Activated naive CD4-positive, alpha-beta T cell treated with anti-CD3 and anti-CD28 coated beads, Interleukin-2, amount 10 ng/mL, durations not matched to agents 7 days and 5 days (primary cell): ENCODE measurements around the gene GPR75.
"Not testable (repeated sequence)": the region's sequence is repeated elsewhere in the genome, so short reads cannot be mapped to it uniquely, and the experiment has no call there.

ENCODE experiments used
- CTCF ChIA-PET: fragments of 350-600 bp; sonication (Branson Sonifier 250); formaldehyde crosslinking; loops from one replicate; lab custom pipeline; 2021; ENCODE audit warnings: antibody characterized with exemption; lab: Charles Lee
- DNase-seq: peaks from one replicate; pipeline ENCODE4 v3.0.0-alpha.2; 2020
- H3K27ac Mint-ChIP-seq: one replicate; pipeline ENCODE4 v1.8.0; 2021; ENCODE audit warnings: mild to moderate bottlenecking, moderate library complexity, mixed read lengths
- H3K27me3 Mint-ChIP-seq: one replicate; pipeline ENCODE4 v1.8.0; 2021; ENCODE audit warnings: mild to moderate bottlenecking, mixed read lengths
- H3K36me3 Mint-ChIP-seq: one replicate; pipeline ENCODE4 v1.8.0; 2021; ENCODE audit warnings: mixed read lengths
- H3K4me1 Mint-ChIP-seq: one replicate; pipeline ENCODE4 v1.8.0; 2021; ENCODE audit warnings: mixed read lengths
- H3K4me3 Mint-ChIP-seq: one replicate; pipeline ENCODE4 v1.8.0; 2021; ENCODE audit warnings: mild to moderate bottlenecking, moderate library complexity, mixed read lengths
- H3K9me3 Mint-ChIP-seq: one replicate; pipeline ENCODE4 v1.8.0; 2021; ENCODE audit warnings: mixed read lengths

Gene GPR75

GRCh38 chr2:53867773-53868172, 8.0 kb upstream of the GPR75 start:
- no peaks in the 10 kb centered on the region for H3K4me1 Mint-ChIP-seq

GRCh38 chr2:53867169-53867568, 7.4 kb upstream of the GPR75 start:
- DNase-seq, result no peak
- no peaks in the 10 kb centered on the region for H3K4me1 Mint-ChIP-seq
- no peak overlapping the region for H3K4me3 Mint-ChIP-seq
- H3K27me3 Mint-ChIP-seq, result no peaks in the 10 kb centered on the region
- H3K27ac Mint-ChIP-seq, result no peak overlapping the region
- CTCF ChIA-PET, result no interaction called here
- H3K9me3 Mint-ChIP-seq, result no peaks in the 10 kb centered on the region
- H3K36me3 Mint-ChIP-seq, result peaks cover 33% of the 10 kb centered on the region

More at GRCh38 chr2:53867773-53868172, 8.0 kb upstream of the GPR75 start:
- no peak for DNase-seq
- H3K36me3 Mint-ChIP-seq, result peaks cover 30% of the 10 kb centered on the region
- CTCF ChIA-PET, result no interaction called here
- no peak overlapping the region for H3K27ac Mint-ChIP-seq
- no peaks in the 10 kb centered on the region for H3K9me3 Mint-ChIP-seq
- H3K27me3 Mint-ChIP-seq, result no peaks in the 10 kb centered on the region
- no peak overlapping the region for H3K4me3 Mint-ChIP-seq

- no peak overlapping the region for H3K27ac Mint-ChIP-seq
- no peaks in the 10 kb centered on the region for H3K27me3 Mint-ChIP-seq
- H3K4me3 Mint-ChIP-seq, result no peak overlapping the region
- no peaks in the 10 kb centered on the region for H3K9me3 Mint-ChIP-seq
- CTCF ChIA-PET, result no interaction called here
- H3K4me1 Mint-ChIP-seq, result peaks cover 2% of the 10 kb centered on the region
- H3K36me3 Mint-ChIP-seq, result peaks cover 35% of the 10 kb centered on the region
- DNase-seq, result no peak
These were observed 6.2 kb upstream of the GPR75 start for GRCh38 chr2:53865962-53866361.

GRCh38 chr2:53865264-53865663, 5.5 kb upstream of the GPR75 start:
- CTCF ChIA-PET, result interaction anchor here (0.7 kb wide), 1 partner anchor 260 kb away, joined by 5 read pairs; no protein-coding TSS in a partner anchor

GRCh38 chr2:53863538-53864227, 3.9 kb upstream of the GPR75 start:
- H3K27ac Mint-ChIP-seq, result no peak overlapping the region
- peaks cover 2% of the 10 kb centered on the region for H3K4me1 Mint-ChIP-seq
- CTCF ChIA-PET, result no interaction called here
- no peak overlapping the region for H3K4me3 Mint-ChIP-seq
- DNase-seq, result no peak
- peaks cover 31% of the 10 kb centered on the region for H3K36me3 Mint-ChIP-seq
- H3K27me3 Mint-ChIP-seq, result no peaks in the 10 kb centered on the region
- no peaks in the 10 kb centered on the region for H3K9me3 Mint-ChIP-seq

More at GRCh38 chr2:53865264-53865663, 5.5 kb upstream of the GPR75 start:
- Mint-ChIP-seq H3K4me3 (no peak overlapping the region), H3K9me3 (no peaks in the 10 kb centered on the region), H3K36me3 (peaks cover 35% of the 10 kb centered on the region), H3K27me3 (no peaks in the 10 kb centered on the region), H3K27ac (no peak overlapping the region), H3K4me1 (peaks cover 2% of the 10 kb centered on the region)
- no peak for DNase-seq

- H3K4me1 Mint-ChIP-seq, result peaks cover 2% of the 10 kb centered on the region
- no peaks in the 10 kb centered on the region for H3K9me3 Mint-ChIP-seq
- no peak for DNase-seq
- no peak overlapping the region for H3K4me3 Mint-ChIP-seq
- no peak overlapping the region for H3K27ac Mint-ChIP-seq
- CTCF ChIA-PET, result no interaction called here
- H3K36me3 Mint-ChIP-seq, result peaks cover 26% of the 10 kb centered on the region
- no peaks in the 10 kb centered on the region for H3K27me3 Mint-ChIP-seq
These were observed 2.1 kb upstream of the GPR75 start for GRCh38 chr2:53861824-53862223.

GRCh38 chr2:53856272-53856671, 3.5 kb downstream of the GPR75 start:
- Mint-ChIP-seq H3K4me3 (no peak overlapping the region), H3K36me3 (peaks cover 18% of the 10 kb centered on the region), H3K27ac (no peak overlapping the region), H3K9me3 (no peaks in the 10 kb centered on the region), H3K4me1 (no peaks in the 10 kb centered on the region), H3K27me3 (no peaks in the 10 kb centered on the region)
- no peak for DNase-seq
- CTCF ChIA-PET, result no interaction called here

GRCh38 chr2:53854678-53855077, 5.1 kb downstream of the GPR75 start:
- CTCF ChIA-PET, result no interaction called here
- DNase-seq, result no peak
- Mint-ChIP-seq H3K27me3 (no peaks in the 10 kb centered on the region), H3K36me3 (peaks cover 18% of the 10 kb centered on the region), H3K4me1 (no peaks in the 10 kb centered on the region), H3K27ac (no peak overlapping the region), H3K9me3 (no peaks in the 10 kb centered on the region), H3K4me3 (no peak overlapping the region)

GRCh38 chr2:53852532-53852931, 7.2 kb downstream of the GPR75 start:
- H3K4me3 Mint-ChIP-seq, result no peak overlapping the region
- H3K27me3 Mint-ChIP-seq, result no peaks in the 10 kb centered on the region
- DNase-seq, result no peak
- H3K27ac Mint-ChIP-seq, result no peak overlapping the region
- no peaks in the 10 kb centered on the region for H3K4me1 Mint-ChIP-seq
- H3K36me3 Mint-ChIP-seq, result peaks cover 15% of the 10 kb centered on the region
- CTCF ChIA-PET, result no interaction called here
- H3K9me3 Mint-ChIP-seq, result no peaks in the 10 kb centered on the region

GRCh38 chr2:53851052-53851757, 8.6 kb downstream of the GPR75 start:
- CTCF ChIA-PET, H3K27ac Mint-ChIP-seq: not testable (repeated sequence)

GRCh38 chr2:53848062-53848461, 11.7 kb downstream of the GPR75 start:
- no peak overlapping the region for H3K27ac Mint-ChIP-seq
- CTCF ChIA-PET, result no interaction called here
- no peaks in the 10 kb centered on the region for H3K9me3 Mint-ChIP-seq
- no peaks in the 10 kb centered on the region for H3K4me1 Mint-ChIP-seq
- H3K4me3 Mint-ChIP-seq, result no peak overlapping the region
- DNase-seq, result no peak
- peaks cover 5% of the 10 kb centered on the region for H3K36me3 Mint-ChIP-seq
- H3K27me3 Mint-ChIP-seq, result peaks cover 3% of the 10 kb centered on the region

More at GRCh38 chr2:53851052-53851757, 8.6 kb downstream of the GPR75 start:
- not testable (repeated sequence) for DNase-seq, H3K4me1 Mint-ChIP-seq, H3K4me3 Mint-ChIP-seq, H3K27me3 Mint-ChIP-seq, H3K9me3 Mint-ChIP-seq
- H3K36me3 Mint-ChIP-seq, result peaks cover 15% of the 10 kb centered on the region

GRCh38 chr2:53843595-53843994, 16.2 kb downstream of the GPR75 start:
- no peak for DNase-seq
- H3K27ac Mint-ChIP-seq, result no peak overlapping the region

GRCh38 chr2:53842891-53843290, 16.9 kb downstream of the GPR75 start:
- Mint-ChIP-seq H3K4me1 (no peaks in the 10 kb centered on the region), H3K4me3 (no peak overlapping the region), H3K9me3 (no peaks in the 10 kb centered on the region), H3K27me3 (peaks cover 3% of the 10 kb centered on the region), H3K36me3 (no peaks in the 10 kb centered on the region), H3K27ac (no peak overlapping the region)
- DNase-seq, result no peak
- CTCF ChIA-PET, result no interaction called here

More at GRCh38 chr2:53843595-53843994, 16.2 kb downstream of the GPR75 start:
- Mint-ChIP-seq H3K4me3 (no peak overlapping the region), H3K9me3 (no peaks in the 10 kb centered on the region), H3K36me3 (no peaks in the 10 kb centered on the region), H3K27me3 (peaks cover 3% of the 10 kb centered on the region), H3K4me1 (no peaks in the 10 kb centered on the region)
- CTCF ChIA-PET, result no interaction called here

- H3K36me3 Mint-ChIP-seq, H3K4me3 Mint-ChIP-seq, DNase-seq, H3K27me3 Mint-ChIP-seq, H3K27ac Mint-ChIP-seq, H3K4me1 Mint-ChIP-seq, CTCF ChIA-PET, H3K9me3 Mint-ChIP-seq: not testable (repeated sequence)
These were observed 18.1 kb downstream of the GPR75 start for GRCh38 chr2:53841651-53842050.

- H3K27me3 Mint-ChIP-seq, result peaks cover 3% of the 10 kb centered on the region
- no peak for DNase-seq
- no peak overlapping the region for H3K4me3 Mint-ChIP-seq
- H3K9me3 Mint-ChIP-seq, result peaks cover 2% of the 10 kb centered on the region
- CTCF ChIA-PET, result no interaction called here
- no peak overlapping the region for H3K27ac Mint-ChIP-seq
- H3K36me3 Mint-ChIP-seq, result no peaks in the 10 kb centered on the region
- H3K4me1 Mint-ChIP-seq, result no peaks in the 10 kb centered on the region
These were observed 19.2 kb downstream of the GPR75 start for GRCh38 chr2:53840580-53840979.
